Stomach (tissue), 4 donors: ENCODE measurements around the gene PSME3IP1.

ENCODE experiments used
- EP300 ChIP-seq: sonication (generic); formaldehyde crosslinking; IDR thresholded peaks from one replicate; pipeline ENCODE4 v1.6.1; 2017; ENCODE audit warnings: antibody characterized with exemption
- TF ChIP-seq, protein P1 (sequence below), 7 experiments: fragments of 450-650 bp in 4 of 7; fragments of 200-600 bp in 3 of 7; sonication (generic) in 3 of 7; IDR thresholded peaks; one replicate each; pipeline ENCODE4 v1.5.1; 2016 to 2019; ENCODE audit warnings: antibody characterized with exemption in 7 of 7, control low read depth in 2 of 7, mild to moderate bottlenecking in 1 of 7

DNA sequence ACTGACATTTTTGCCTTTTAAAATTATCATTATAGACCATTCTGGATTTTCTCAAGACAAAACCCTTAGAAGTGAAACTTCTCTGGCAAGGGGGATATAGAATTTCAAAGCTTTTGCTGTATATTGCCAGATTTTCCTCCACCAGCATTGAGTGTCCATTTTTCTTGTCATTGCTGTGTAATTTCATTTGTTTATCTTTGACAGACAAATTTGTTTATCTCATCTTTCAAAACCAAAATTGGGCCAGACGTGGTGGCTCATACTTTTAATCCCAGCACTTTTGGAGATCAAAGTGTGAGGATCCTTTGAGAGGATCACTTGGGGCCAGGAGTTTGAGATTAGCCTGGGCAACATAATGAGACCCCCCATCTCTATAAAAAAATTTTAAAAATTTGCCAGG is 43.2 kb upstream of the PSME3IP1 start:
- TF ChIP-seq EP300, result no peak
- TF ChIP-seq, protein P1, sequence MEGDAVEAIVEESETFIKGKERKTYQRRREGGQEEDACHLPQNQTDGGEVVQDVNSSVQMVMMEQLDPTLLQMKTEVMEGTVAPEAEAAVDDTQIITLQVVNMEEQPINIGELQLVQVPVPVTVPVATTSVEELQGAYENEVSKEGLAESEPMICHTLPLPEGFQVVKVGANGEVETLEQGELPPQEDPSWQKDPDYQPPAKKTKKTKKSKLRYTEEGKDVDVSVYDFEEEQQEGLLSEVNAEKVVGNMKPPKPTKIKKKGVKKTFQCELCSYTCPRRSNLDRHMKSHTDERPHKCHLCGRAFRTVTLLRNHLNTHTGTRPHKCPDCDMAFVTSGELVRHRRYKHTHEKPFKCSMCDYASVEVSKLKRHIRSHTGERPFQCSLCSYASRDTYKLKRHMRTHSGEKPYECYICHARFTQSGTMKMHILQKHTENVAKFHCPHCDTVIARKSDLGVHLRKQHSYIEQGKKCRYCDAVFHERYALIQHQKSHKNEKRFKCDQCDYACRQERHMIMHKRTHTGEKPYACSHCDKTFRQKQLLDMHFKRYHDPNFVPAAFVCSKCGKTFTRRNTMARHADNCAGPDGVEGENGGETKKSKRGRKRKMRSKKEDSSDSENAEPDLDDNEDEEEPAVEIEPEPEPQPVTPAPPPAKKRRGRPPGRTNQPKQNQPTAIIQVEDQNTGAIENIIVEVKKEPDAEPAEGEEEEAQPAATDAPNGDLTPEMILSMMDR (IDR thresholded peaks at IDR 0.05), result no peak
